Muscle layer of duodenum (tissue), 2 donors: ENCODE results near the gene BTF3.

Experiments
- H3K27ac ChIP-seq: one replicate; pipeline ENCODE4 v1.7.0; 2013; ENCODE audit warnings: mild to moderate bottlenecking, low read length
- H3K27me3 ChIP-seq: one replicate; pipeline ENCODE4 v1.7.0; 2013; ENCODE audit warnings: low read depth, mild to moderate bottlenecking, control low read depth, low read length
- H3K36me3 ChIP-seq, 2 donors: one replicate each; pipeline ENCODE4 v1.7.0; 2013; ENCODE audit warnings: low read length in 2 of 2, control low read depth in 1 of 2, mild to moderate bottlenecking in 1 of 2; ENCODE audit not compliant: insufficient read depth in 2 of 2, control insufficient read depth in 1 of 2
- H3K4me1 ChIP-seq, 2 donors: one replicate each; pipeline ENCODE4 v1.7.0; 2013; ENCODE audit warnings: low read length in 2 of 2, mild to moderate bottlenecking in 2 of 2, control low read depth in 1 of 2, moderate library complexity in 1 of 2; ENCODE audit not compliant: insufficient read depth in 2 of 2, control insufficient read depth in 1 of 2
- H3K4me3 ChIP-seq, 2 donors: one replicate each; pipeline ENCODE4 v1.7.0; 2013; ENCODE audit warnings: low read length in 2 of 2, low read depth in 1 of 2, mild to moderate bottlenecking in 1 of 2
- H3K9me3 ChIP-seq, 2 donors: one replicate each; pipeline ENCODE4 v1.7.0; 2013; ENCODE audit warnings: low read length in 2 of 2, control low read depth in 1 of 2, mild to moderate bottlenecking in 1 of 2; ENCODE audit not compliant: control insufficient read depth in 1 of 2
- donor health status: healthy.

The BTF3 gene

GRCh38 chr5:73528248-73528647 lies 30.0 kb downstream of the BTF3 start:
- Histone ChIP-seq H3K4me3 (no peak overlapping the region), H3K27me3 (no peaks in the 10 kb centered on the region), H3K36me3 (no peaks in the 10 kb centered on the region), H3K4me1 (no peaks in the 10 kb centered on the region), H3K9me3 (no peaks in the 10 kb centered on the region), H3K27ac (no peak overlapping the region)

- Histone ChIP-seq H3K4me1 (no peaks in the 10 kb centered on the region), H3K9me3 (no peaks in the 10 kb centered on the region), H3K4me3 (no peak overlapping the region)
These were observed 30.8 kb downstream of the BTF3 start for GRCh38 chr5:73529081-73529480.

GRCh38 chr5:73531356-73531755 lies 33.1 kb downstream of the BTF3 start:
- Histone ChIP-seq H3K4me1 (no peaks in the 10 kb centered on the region), H3K27ac (no peak overlapping the region), H3K4me3 (no peak overlapping the region), H3K27me3 (no peaks in the 10 kb centered on the region), H3K36me3 (no peaks in the 10 kb centered on the region), H3K9me3 (no peaks in the 10 kb centered on the region)

More at GRCh38 chr5:73529081-73529480, 30.8 kb downstream of the BTF3 start:
- Histone ChIP-seq H3K27ac (no peak overlapping the region), H3K36me3 (no peaks in the 10 kb centered on the region), H3K27me3 (no peaks in the 10 kb centered on the region)

GRCh38 chr5:73532195-73532594 lies 34.0 kb downstream of the BTF3 start:
- Histone ChIP-seq H3K27me3 (no peaks in the 10 kb centered on the region), H3K4me3 (no peak overlapping the region), H3K27ac (no peak overlapping the region), H3K36me3 (no peaks in the 10 kb centered on the region), H3K4me1 (no peaks in the 10 kb centered on the region), H3K9me3 (no peaks in the 10 kb centered on the region)

GRCh38 chr5:73534011-73534644 lies 35.9 kb downstream of the BTF3 start:
- Histone ChIP-seq H3K36me3 (no peaks in the 10 kb centered on the region), H3K27ac (no peak overlapping the region), H3K27me3 (no peaks in the 10 kb centered on the region), H3K4me3 (no peak overlapping the region), H3K4me1 (no peaks in the 10 kb centered on the region), H3K9me3 (no peaks in the 10 kb centered on the region)

- H3K36me3 ChIP-seq: no peaks in the 10 kb centered on the region
- no peaks in the 10 kb centered on the region for H3K9me3 ChIP-seq
- no peaks in the 10 kb centered on the region for H3K4me1 ChIP-seq
- H3K4me3 ChIP-seq: no peak overlapping the region
- no peaks in the 10 kb centered on the region for H3K27me3 ChIP-seq
- H3K27ac ChIP-seq: no peak overlapping the region
These were observed 36.7 kb downstream of the BTF3 start for GRCh38 chr5:73534971-73535370.

GRCh38 chr5:73539730-73540129 lies 41.5 kb downstream of the BTF3 start:
- H3K4me1 ChIP-seq: peaks cover 0 to 6% of the 10 kb centered on the region in 2 donors
- no peak overlapping the region for H3K27ac ChIP-seq
- no peaks in the 10 kb centered on the region for H3K27me3 ChIP-seq
- no peaks in the 10 kb centered on the region for H3K36me3 ChIP-seq
- H3K4me3 ChIP-seq: no peak overlapping the region
- H3K9me3 ChIP-seq: no peaks in the 10 kb centered on the region

GRCh38 chr5:73540192-73540591 lies 42.0 kb downstream of the BTF3 start:
- Histone ChIP-seq H3K36me3 (no peaks in the 10 kb centered on the region), H3K9me3 (no peaks in the 10 kb centered on the region), H3K4me3 (no peak overlapping the region), H3K4me1 (peaks cover 0 to 6% of the 10 kb centered on the region in 2 donors), H3K27ac (no peak overlapping the region), H3K27me3 (no peaks in the 10 kb centered on the region)

- H3K4me1 ChIP-seq: peaks cover 0 to 6% of the 10 kb centered on the region in 2 donors
- H3K36me3 ChIP-seq: no peaks in the 10 kb centered on the region
- peak overlapping the region; percentile 10 for H3K27ac ChIP-seq
- no peaks in the 10 kb centered on the region for H3K9me3 ChIP-seq
- H3K4me3 ChIP-seq: no peak overlapping the region
- no peaks in the 10 kb centered on the region for H3K27me3 ChIP-seq
These were observed 43.8 kb downstream of the BTF3 start for GRCh38 chr5:73542020-73542419.

GRCh38 chr5:73544429-73545402 lies 46.5 kb downstream of the BTF3 start:
- H3K4me3 ChIP-seq: no peak overlapping the region
- no peaks in the 10 kb centered on the region for H3K27me3 ChIP-seq
- H3K4me1 ChIP-seq: peaks cover 0 to 6% of the 10 kb centered on the region in 2 donors
- no peak overlapping the region for H3K27ac ChIP-seq
- no peaks in the 10 kb centered on the region for H3K36me3 ChIP-seq
- no peaks in the 10 kb centered on the region for H3K9me3 ChIP-seq

- H3K9me3 ChIP-seq: no peaks in the 10 kb centered on the region
- no peaks in the 10 kb centered on the region for H3K27me3 ChIP-seq
- H3K4me3 ChIP-seq: no peak overlapping the region
- H3K27ac ChIP-seq: no peak overlapping the region
- H3K4me1 ChIP-seq: peaks cover 0 to 6% of the 10 kb centered on the region in 2 donors
- H3K36me3 ChIP-seq: no peaks in the 10 kb centered on the region
These were observed 47.1 kb downstream of the BTF3 start for GRCh38 chr5:73545403-73545779.
